Measurements from ENCODE around the gene PSIP1. TPM values are rescaled to one million over a fixed set of nuclear protein-coding genes. Genes with fewer than 3 reads are reported as not detected.

PSIP1 gene
- total RNA-seq, 1 experiment from 2014 or later, result 67.8 TPM

- Histone ChIP-seq H3F3A (ENCODE audit: insufficient read depth, low read depth) (no peaks in the 10 kb centered on the region), H3K4me1 (replicated peaks; ENCODE audit: insufficient read depth) (no peaks in the 10 kb centered on the region), H3K36me3 (ENCODE audit: low read depth) (no peaks in the 10 kb centered on the region), H3K9me3 (ENCODE audit: insufficient read depth, low read depth) (no peaks in the 10 kb centered on the region), H3K4me3 (no peak overlapping the region), H3K4me2 (no peak overlapping the region), H4K20me1 (ENCODE audit: insufficient read depth) (no peaks in the 10 kb centered on the region), H3K27ac (no peak overlapping the region), H3K9me2 (ENCODE audit: insufficient read depth) (no peaks in the 10 kb centered on the region), H3K79me2 (ENCODE audit: low read depth) (no peaks in the 10 kb centered on the region), H3K27me3 (ENCODE audit: insufficient read depth, low read depth) (no peaks in the 10 kb centered on the region), H2AFZ (no peak overlapping the region)
- intact Hi-C loops (cut with micrococcal nuclease; ENCODE audit: unreplicated experiment), result no loop called here
- no peak for DNase-seq
- BruUV-seq (replicated peaks), result no TSS peak
- POLR2A ChIA-PET (ENCODE audit: unreplicated experiment), result no interaction called here
- CTCF ChIA-PET, result no interaction called here
- TF ChIP-seq CTCF (conservative IDR thresholded peaks at IDR 0.05) (no peak), EZH2 (IDR thresholded peaks at IDR 0.05; ENCODE audit: low read depth) (no peak)
These were observed 14.2 kb upstream of the PSIP1 start for GRCh38 chr9:15524845-15525455.

GRCh38 chr9:15522130-15522755 is 11.5 kb upstream of the PSIP1 start:
- no peaks in the 10 kb centered on the region for H3K9me3 ChIP-seq (ENCODE audit: insufficient read depth, low read depth)
- no peaks in the 10 kb centered on the region for H3F3A ChIP-seq (ENCODE audit: insufficient read depth, low read depth)
- H2AFZ ChIP-seq, result no peak overlapping the region
- TF ChIP-seq CTCF (conservative IDR thresholded peaks at IDR 0.05) (no peak), EZH2 (IDR thresholded peaks at IDR 0.05; ENCODE audit: low read depth) (no peak)
- H3K27ac ChIP-seq, result no peak overlapping the region
- intact Hi-C loops (cut with micrococcal nuclease; ENCODE audit: unreplicated experiment), result no loop called here
- H3K36me3 ChIP-seq (ENCODE audit: low read depth), result no peaks in the 10 kb centered on the region
- H3K4me2 ChIP-seq, result no peak overlapping the region
- no peak for DNase-seq
- H3K79me2 ChIP-seq (ENCODE audit: low read depth), result no peaks in the 10 kb centered on the region
- H3K27me3 ChIP-seq (ENCODE audit: insufficient read depth, low read depth), result no peaks in the 10 kb centered on the region
- POLR2A ChIA-PET (ENCODE audit: unreplicated experiment), result no interaction called here
- no peaks in the 10 kb centered on the region for H3K9me2 ChIP-seq (ENCODE audit: insufficient read depth)
- H4K20me1 ChIP-seq (ENCODE audit: insufficient read depth), result no peaks in the 10 kb centered on the region
- BruUV-seq (replicated peaks), result no TSS peak
- no peaks in the 10 kb centered on the region for H3K4me1 ChIP-seq (replicated peaks; ENCODE audit: insufficient read depth)
- H3K4me3 ChIP-seq, result no peak overlapping the region
- CTCF ChIA-PET, result no interaction called here

- Histone ChIP-seq H2AFZ (no peak overlapping the region), H3K9me3 (ENCODE audit: insufficient read depth, low read depth) (no peaks in the 10 kb centered on the region), H3K27ac (no peak overlapping the region), H3K36me3 (ENCODE audit: low read depth) (no peaks in the 10 kb centered on the region), H4K20me1 (ENCODE audit: insufficient read depth) (no peaks in the 10 kb centered on the region), H3K4me1 (replicated peaks; ENCODE audit: insufficient read depth) (no peaks in the 10 kb centered on the region), H3F3A (ENCODE audit: insufficient read depth, low read depth) (no peaks in the 10 kb centered on the region), H3K79me2 (ENCODE audit: low read depth) (no peaks in the 10 kb centered on the region), H3K27me3 (ENCODE audit: insufficient read depth, low read depth) (no peaks in the 10 kb centered on the region), H3K4me2 (no peak overlapping the region), H3K4me3 (no peak overlapping the region), H3K9me2 (ENCODE audit: insufficient read depth) (no peaks in the 10 kb centered on the region)
- intact Hi-C loops (cut with micrococcal nuclease; ENCODE audit: unreplicated experiment), result no loop called here
- BruUV-seq (replicated peaks), result no TSS peak
- TF ChIP-seq CTCF (conservative IDR thresholded peaks at IDR 0.05), result no peak
- no peak for TF ChIP-seq EZH2 (IDR thresholded peaks at IDR 0.05; ENCODE audit: low read depth)
- ChIA-PET CTCF (no interaction called here), POLR2A (ENCODE audit: unreplicated experiment) (no interaction called here)
- no peak for DNase-seq
These were observed 10.5 kb upstream of the PSIP1 start for GRCh38 chr9:15521254-15521653.

All from PC-9 (cell line).